Upper lobe of left lung (tissue), 6 donors: ENCODE results near the gene CPEB3. TPM values are rescaled to one million over a fixed set of nuclear protein-coding genes. Genes with fewer than 3 reads are reported as not detected.
"Not testable (repeated sequence)": the region's sequence is repeated elsewhere in the genome, so short reads cannot be mapped to it uniquely, and the experiment has no call there.

Source experiments
- ATAC-seq, 2 donors: fragments of 200-7000 bp; cut with Tn5 transposase; one replicate each; pipeline ENCODE4 v1.9.1; 2022; ENCODE audit warnings: mild to moderate bottlenecking in 2 of 2, moderate library complexity in 2 of 2; ENCODE audit not compliant: low FRiP score in 2 of 2
- DNase-seq, 2 donors: peaks; one replicate each; pipeline ENCODE4 v3.0.0-alpha.2; 2019 to 2020
- H3K27ac ChIP-seq, 4 donors: fragments of 200-600 bp; sonication (generic); one replicate each; pipeline ENCODE4 v1.5.1; 2016 to 2019
- H3K27me3 ChIP-seq, 4 donors: fragments of 200-600 bp; sonication (generic); one replicate each; pipeline ENCODE4 v1.5.1; 2017 to 2019
- H3K36me3 ChIP-seq, 4 donors: fragments of 200-600 bp; sonication (generic); one replicate each; pipeline ENCODE4 v1.5.1; 2016 to 2019
- H3K4me1 ChIP-seq, 4 donors: fragments of 200-600 bp; sonication (generic); one replicate each; pipeline ENCODE4 v1.5.1; 2018 to 2019
- H3K4me3 ChIP-seq, 4 donors: fragments of 200-600 bp; sonication (generic); one replicate each; pipeline ENCODE4 v1.5.1; 2017 to 2019; ENCODE audit warnings: mild to moderate bottlenecking in 2 of 4, moderate library complexity in 1 of 4
- H3K9me3 ChIP-seq, 4 donors: fragments of 200-600 bp; sonication (generic); one replicate each; pipeline ENCODE4 v1.5.1; 2018 to 2019
- CTCF ChIP-seq, 6 experiments: fragments of 450-650 bp in 4 of 6; fragments of 200-600 bp in 2 of 6; sonication (generic) in 2 of 6; IDR thresholded peaks; one replicate each; pipeline ENCODE4 v1.5.1; 2016 to 2019; ENCODE audit warnings: antibody characterized with exemption in 6 of 6
- EP300 ChIP-seq, 4 donors: sonication (generic); formaldehyde crosslinking; IDR thresholded peaks; one replicate each; pipeline ENCODE4 v1.5.1; 2017; ENCODE audit warnings: antibody characterized with exemption in 4 of 4, control low read depth in 2 of 4
- POLR2A ChIP-seq, 4 donors: fragments of 450-650 bp; IDR thresholded peaks; one replicate each; pipeline ENCODE4 v1.5.1; 2016 to 2017; ENCODE audit warnings: antibody characterized with exemption in 4 of 4, mild to moderate bottlenecking in 2 of 4
- POLR2AphosphoS5 ChIP-seq, 2 donors: sonication (generic); formaldehyde crosslinking; IDR thresholded peaks; one replicate each; pipeline ENCODE4 v1.5.1; 2017; ENCODE audit warnings: antibody characterized with exemption in 2 of 2
- WGBS, 2 donors: methylation state at CpG; one replicate each; pipeline ENCODE4 v1.1.5; 2017 to 2018; 5-methylcytosine and 5-hydroxymethylcytosine counted together
- total RNA-seq, 6 donors: library from RNA; depleted of rRNA in 4 of 6; stranded (reverse); fragments of >200 nt in 4 of 6; gene quantifications; one replicate each; pipeline versions ENCODE4 v1.1.0 to v1.2.1, GENCODE V29; 2016 to 2021
- donor health status: DM: no; HTN: no; CAD: no; lungs with moderate emphysema.
- donor health status: DM: no; HTN: yes; CAD: no; lungs with severe emphysema.

CPEB3 gene
- total RNA-seq, 6 donors from 2014 or later: 5.2 to 12.6 (median 7.2) TPM

- Histone ChIP-seq H3K36me3 (peaks cover 0 to 8% (median 0%) of the 10 kb centered on the region in 4 donors), H3K9me3 (no peaks in the 10 kb centered on the region), H3K4me3 (no peak overlapping the region), H3K27ac (no peak overlapping the region), H3K4me1 (no peaks in the 10 kb centered on the region), H3K27me3 (no peaks in the 10 kb centered on the region)
- no peak for ATAC-seq
- 89 to 100% methylated on average over 1 of the region's 1 CpG for WGBS, 2 donors
- no peak for DNase-seq
- no peak for TF ChIP-seq EP300 (IDR thresholded peaks at IDR 0.05)
- no peak for TF ChIP-seq CTCF (IDR thresholded peaks at IDR 0.05)
- TF ChIP-seq POLR2A (IDR thresholded peaks at IDR 0.05): no peak
These were observed 68.1 kb downstream of the CPEB3 start for GRCh38 chr10:92222603-92223262.

GRCh38 chr10:92219559-92219958, 71.3 kb downstream of the CPEB3 start:
- no peaks in the 10 kb centered on the region for H3K9me3 ChIP-seq
- TF ChIP-seq POLR2AphosphoS5 (IDR thresholded peaks at IDR 0.05): no peak
- TF ChIP-seq EP300 (IDR thresholded peaks at IDR 0.05): no peak
- no peak for ATAC-seq

GRCh38 chr10:92218569-92218968, 72.3 kb downstream of the CPEB3 start:
- H3K9me3 ChIP-seq: no peaks in the 10 kb centered on the region
- TF ChIP-seq EP300 (IDR thresholded peaks at IDR 0.05) (no peak), POLR2A (IDR thresholded peaks at IDR 0.05) (no peak), CTCF (IDR thresholded peaks at IDR 0.05) (no peak), POLR2AphosphoS5 (IDR thresholded peaks at IDR 0.05) (no peak)
- H3K4me1 ChIP-seq: no peaks in the 10 kb centered on the region
- no peak for ATAC-seq
- DNase-seq: no peak
- no peak overlapping the region for H3K27ac ChIP-seq
- H3K27me3 ChIP-seq: no peaks in the 10 kb centered on the region
- H3K36me3 ChIP-seq: peaks cover 0 to 8% (median 3%) of the 10 kb centered on the region in 4 donors
- 96 to 97% methylated on average over 3 of the region's 3 CpGs for WGBS, 2 donors
- no peak overlapping the region for H3K4me3 ChIP-seq

More at GRCh38 chr10:92219559-92219958, 71.3 kb downstream of the CPEB3 start:
- 94 to 97% methylated on average over 6 of the region's 6 CpGs for WGBS, 2 donors
- Histone ChIP-seq H3K27ac (no peak overlapping the region), H3K36me3 (peaks cover 0 to 8% (median 3%) of the 10 kb centered on the region in 4 donors), H3K27me3 (no peaks in the 10 kb centered on the region), H3K4me1 (no peaks in the 10 kb centered on the region), H3K4me3 (no peak overlapping the region)
- DNase-seq: no peak

GRCh38 chr10:92216608-92217007, 74.3 kb downstream of the CPEB3 start:
- not testable (repeated sequence) for H3K36me3 ChIP-seq, DNase-seq, H3K4me1 ChIP-seq, H3K27me3 ChIP-seq, H3K9me3 ChIP-seq, H3K4me3 ChIP-seq, H3K27ac ChIP-seq
- WGBS, 2 donors: 93 to 99% methylated on average over 6 to 7 of the region's 12 CpGs
- peak; percentile 35 to 51 for ATAC-seq

- ATAC-seq: not testable (repeated sequence)
These were observed 75.7 kb downstream of the CPEB3 start for GRCh38 chr10:92215222-92215621.

GRCh38 chr10:92213049-92213448, 77.8 kb downstream of the CPEB3 start:
- H3K27me3 ChIP-seq: no peaks in the 10 kb centered on the region
- ATAC-seq (no peak), DNase-seq (no peak)
- no peak overlapping the region for H3K27ac ChIP-seq
- peaks cover 0 to 8% (median 3%) of the 10 kb centered on the region in 4 donors for H3K36me3 ChIP-seq
- 93 to 94% methylated on average over 2 of the region's 2 CpGs for WGBS, 2 donors
- no peak overlapping the region for H3K4me3 ChIP-seq
- no peaks in the 10 kb centered on the region for H3K9me3 ChIP-seq
- TF ChIP-seq EP300 (IDR thresholded peaks at IDR 0.05): no peak
- no peak for TF ChIP-seq POLR2AphosphoS5 (IDR thresholded peaks at IDR 0.05)
- TF ChIP-seq POLR2A (IDR thresholded peaks at IDR 0.05): no peak
- no peak for TF ChIP-seq CTCF (IDR thresholded peaks at IDR 0.05)
- peaks cover 6 to 10% (median 7%) of the 10 kb centered on the region in 4 donors for H3K4me1 ChIP-seq

More at GRCh38 chr10:92215222-92215621, 75.7 kb downstream of the CPEB3 start:
- H3K4me1 ChIP-seq, H3K4me3 ChIP-seq, H3K36me3 ChIP-seq, H3K27me3 ChIP-seq, DNase-seq, H3K9me3 ChIP-seq, H3K27ac ChIP-seq: not testable (repeated sequence)
- 97% methylated on average over 9 of the region's 9 CpGs for WGBS, 2 donors
